Prostate gland (tissue), 2 donors: ENCODE measurements around the gene TMTC2.

ENCODE experiments used
- CTCF ChIP-seq, 4 experiments: fragments of 200-600 bp in 2 of 4; fragments of 450-650 bp in 2 of 4; sonication (generic) in 2 of 4; IDR thresholded peaks; 1 replicate in 3 of 4; 2 replicates in 1 of 4; pipeline ENCODE4 v1.5.1; 2016 to 2019; ENCODE audit warnings: antibody characterized with exemption in 4 of 4, mild to moderate bottlenecking in 2 of 4, moderate library complexity in 2 of 4
- POLR2A ChIP-seq: fragments of 450-650 bp; IDR thresholded peaks from one replicate; pipeline ENCODE4 v1.6.1; 2016; ENCODE audit warnings: antibody characterized with exemption, mild to moderate bottlenecking

- TF ChIP-seq POLR2A = no peak
- no peak for TF ChIP-seq CTCF (IDR thresholded peaks at IDR 0.05)
These were observed 486.4 kb downstream of the TMTC2 start for GRCh38 chr12:83172866-83173649.
